DOHH2 (cell line): ENCODE measurements around the gene EXD1.

Experiments
- EZH2phosphoT487 ChIP-seq: fragments of 200-600 bp; sonication (generic); IDR thresholded peaks from 2 replicates; pipeline ENCODE4 v1.6.1; 2017; ENCODE audit warnings: borderline replicate concordance, mild to moderate bottlenecking, antibody characterized with exemption, low read length, moderate library complexity, mixed read lengths
- TF ChIP-seq, protein P1 (sequence below): fragments of 200-600 bp; sonication (generic); IDR thresholded peaks from one replicate; pipeline ENCODE4 v1.5.1; 2014; ENCODE audit warnings: antibody characterized with exemption, mild to moderate bottlenecking, low read depth, low read length; ENCODE audit not compliant: poor library complexity, severe bottlenecking

DNA sequence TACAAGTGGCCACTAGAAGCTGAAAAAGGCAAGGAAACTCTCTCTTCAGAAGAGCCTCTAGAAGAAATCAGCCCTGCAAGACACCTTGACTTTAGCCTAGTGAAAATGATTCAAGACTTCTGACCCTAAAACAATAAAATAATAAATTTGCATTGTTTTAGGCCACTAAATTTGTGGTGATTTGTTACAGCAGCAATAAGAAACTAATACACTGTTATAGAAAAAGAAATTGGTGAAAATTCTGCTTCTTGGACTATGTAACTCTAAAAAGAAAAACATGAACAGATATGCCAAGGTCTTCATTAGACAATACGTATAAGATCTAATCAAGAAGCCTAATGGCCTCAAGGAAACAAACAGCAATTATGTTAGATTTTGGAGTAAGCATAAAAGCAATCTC, 36.1 kb downstream of the EXD1 start:
- TF ChIP-seq, protein P1, sequence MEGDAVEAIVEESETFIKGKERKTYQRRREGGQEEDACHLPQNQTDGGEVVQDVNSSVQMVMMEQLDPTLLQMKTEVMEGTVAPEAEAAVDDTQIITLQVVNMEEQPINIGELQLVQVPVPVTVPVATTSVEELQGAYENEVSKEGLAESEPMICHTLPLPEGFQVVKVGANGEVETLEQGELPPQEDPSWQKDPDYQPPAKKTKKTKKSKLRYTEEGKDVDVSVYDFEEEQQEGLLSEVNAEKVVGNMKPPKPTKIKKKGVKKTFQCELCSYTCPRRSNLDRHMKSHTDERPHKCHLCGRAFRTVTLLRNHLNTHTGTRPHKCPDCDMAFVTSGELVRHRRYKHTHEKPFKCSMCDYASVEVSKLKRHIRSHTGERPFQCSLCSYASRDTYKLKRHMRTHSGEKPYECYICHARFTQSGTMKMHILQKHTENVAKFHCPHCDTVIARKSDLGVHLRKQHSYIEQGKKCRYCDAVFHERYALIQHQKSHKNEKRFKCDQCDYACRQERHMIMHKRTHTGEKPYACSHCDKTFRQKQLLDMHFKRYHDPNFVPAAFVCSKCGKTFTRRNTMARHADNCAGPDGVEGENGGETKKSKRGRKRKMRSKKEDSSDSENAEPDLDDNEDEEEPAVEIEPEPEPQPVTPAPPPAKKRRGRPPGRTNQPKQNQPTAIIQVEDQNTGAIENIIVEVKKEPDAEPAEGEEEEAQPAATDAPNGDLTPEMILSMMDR: no peak
- no peak for TF ChIP-seq EZH2phosphoT487
